Testis (tissue), 2 donors: ENCODE results near the gene GPR89A.

Experiments
- CTCF ChIP-seq, 3 experiments: fragments of 450-650 bp in 2 of 3; fragments of 200-600 bp in 1 of 3; sonication (generic) in 1 of 3; IDR thresholded peaks; one replicate each; pipeline ENCODE4 v1.5.1; 2016 to 2019; ENCODE audit warnings: antibody characterized with exemption in 3 of 3, mild to moderate bottlenecking in 2 of 3, moderate library complexity in 1 of 3
- POLR2A ChIP-seq: fragments of 450-650 bp; IDR thresholded peaks from one replicate; pipeline ENCODE4 v1.6.1; 2017; ENCODE audit warnings: antibody characterized with exemption, mild to moderate bottlenecking, moderate library complexity

- TF ChIP-seq CTCF (IDR thresholded peaks at IDR 0.05) (no peak), POLR2A (no peak)
Measured at GRCh38 chr1:145696630-145696960, 88.8 kb downstream of the GPR89A start.
